Measurements from ENCODE around the gene C5orf58. TPM values are rescaled to one million over a fixed set of nuclear protein-coding genes. Genes with fewer than 3 reads are reported as not detected.

Gene C5orf58
- total RNA-seq, 1 donor = not detected

- H3K4me3 ChIP-seq (ENCODE audit: insufficient read depth, low read length) = no peak overlapping the region
- no peak for TF ChIP-seq CTCF (IDR thresholded peaks at IDR 0.05; ENCODE audit: extremely low read depth, low read depth, low read length)
- no peaks in the 10 kb centered on the region for H3K9me3 ChIP-seq (ENCODE audit: low read depth, low read length)
- no peaks in the 10 kb centered on the region for H3K36me3 ChIP-seq (ENCODE audit: insufficient read depth, low read length)
- no peaks in the 10 kb centered on the region for H3K4me1 ChIP-seq (ENCODE audit: insufficient read depth, low read length)
- no peak overlapping the region for H3K27ac ChIP-seq (ENCODE audit: low read depth, low read length)
- H3K27me3 ChIP-seq (ENCODE audit: insufficient read depth, low read length) = no peaks in the 10 kb centered on the region
- no peak overlapping the region for H2AFZ ChIP-seq (ENCODE audit: low read length)
- no peak overlapping the region for H3K4me2 ChIP-seq (ENCODE audit: insufficient read depth, low read length)
- H4K20me1 ChIP-seq (ENCODE audit: insufficient read depth, low read length) = no peaks in the 10 kb centered on the region
- no peaks in the 10 kb centered on the region for H3K79me2 ChIP-seq (ENCODE audit: insufficient read depth, low read length)
- DNase-seq (ENCODE audit: insufficient read length, low spot score, missing footprints) = no peak
Measured at GRCh38 chr5:170277867-170278281, 45.1 kb downstream of the C5orf58 start.

- H3K9me3 ChIP-seq (ENCODE audit: low read depth, low read length) = no peaks in the 10 kb centered on the region
- H3K4me1 ChIP-seq (ENCODE audit: insufficient read depth, low read length) = no peaks in the 10 kb centered on the region
- TF ChIP-seq CTCF (IDR thresholded peaks at IDR 0.05; ENCODE audit: extremely low read depth, low read depth, low read length) = no peak
- H3K4me2 ChIP-seq (ENCODE audit: insufficient read depth, low read length) = no peak overlapping the region
- no peaks in the 10 kb centered on the region for H3K36me3 ChIP-seq (ENCODE audit: insufficient read depth, low read length)
- H3K4me3 ChIP-seq (ENCODE audit: insufficient read depth, low read length) = no peak overlapping the region
- no peak overlapping the region for H2AFZ ChIP-seq (ENCODE audit: low read length)
- H3K79me2 ChIP-seq (ENCODE audit: insufficient read depth, low read length) = no peaks in the 10 kb centered on the region
- H3K27ac ChIP-seq (ENCODE audit: low read depth, low read length) = no peak overlapping the region
- H3K27me3 ChIP-seq (ENCODE audit: insufficient read depth, low read length) = no peaks in the 10 kb centered on the region
- no peaks in the 10 kb centered on the region for H4K20me1 ChIP-seq (ENCODE audit: insufficient read depth, low read length)
- no peak for DNase-seq (ENCODE audit: insufficient read length, low spot score, missing footprints)
Measured at GRCh38 chr5:170278611-170279458, 46.0 kb downstream of the C5orf58 start.

- no peak for DNase-seq (ENCODE audit: insufficient read length, low spot score, missing footprints)
- no peak overlapping the region for H3K27ac ChIP-seq (ENCODE audit: low read depth, low read length)
Measured at GRCh38 chr5:170279459-170279817, 46.7 kb downstream of the C5orf58 start.

More at GRCh38 chr5:170279459-170279817, 46.7 kb downstream of the C5orf58 start:
- H2AFZ ChIP-seq (ENCODE audit: low read length) = no peak overlapping the region
- no peaks in the 10 kb centered on the region for H3K27me3 ChIP-seq (ENCODE audit: insufficient read depth, low read length)
- H3K9me3 ChIP-seq (ENCODE audit: low read depth, low read length) = no peaks in the 10 kb centered on the region
- H3K36me3 ChIP-seq (ENCODE audit: insufficient read depth, low read length) = no peaks in the 10 kb centered on the region
- H4K20me1 ChIP-seq (ENCODE audit: insufficient read depth, low read length) = no peaks in the 10 kb centered on the region
- no peak overlapping the region for H3K4me2 ChIP-seq (ENCODE audit: insufficient read depth, low read length)
- H3K4me3 ChIP-seq (ENCODE audit: insufficient read depth, low read length) = no peak overlapping the region
- H3K4me1 ChIP-seq (ENCODE audit: insufficient read depth, low read length) = no peaks in the 10 kb centered on the region
- no peak for TF ChIP-seq CTCF (IDR thresholded peaks at IDR 0.05; ENCODE audit: extremely low read depth, low read depth, low read length)
- no peaks in the 10 kb centered on the region for H3K79me2 ChIP-seq (ENCODE audit: insufficient read depth, low read length)
